BE2C (cell line): ENCODE measurements around the gene APOM.

Experiments used
- DNase-seq: peaks from one replicate; pipeline ENCODE4 v3.0.0-alpha.2; 2020
- H3K27me3 ChIP-seq: fragments of 250-450 bp; sonication (Bioruptor Pico); 2 replicates; pipeline ENCODE4 v1.5.1; 2020; ENCODE audit warnings: mild to moderate bottlenecking
- H3K36me3 ChIP-seq: fragments of 250-450 bp; sonication (Bioruptor Pico); 2 replicates; pipeline ENCODE4 v1.5.1; 2020; ENCODE audit warnings: mild to moderate bottlenecking
- H3K4me1 ChIP-seq: fragments of 250-450 bp; sonication (Bioruptor Pico); 2 replicates; pipeline ENCODE4 v1.5.1; 2020
- H3K4me3 ChIP-seq: 2 replicates; pipeline ENCODE4 v1.5.1; 2011; ENCODE audit warnings: low read depth, low read length
- H3K9me3 ChIP-seq: fragments of 250-450 bp; sonication (Bioruptor Pico); 2 replicates; pipeline ENCODE4 v1.5.1; 2020
- CTCF ChIP-seq: IDR thresholded peaks from 2 replicates; pipeline ENCODE4 v1.5.1; 2012; ENCODE audit warnings: mild to moderate bottlenecking, low read depth, low read length

The APOM gene

DNA sequence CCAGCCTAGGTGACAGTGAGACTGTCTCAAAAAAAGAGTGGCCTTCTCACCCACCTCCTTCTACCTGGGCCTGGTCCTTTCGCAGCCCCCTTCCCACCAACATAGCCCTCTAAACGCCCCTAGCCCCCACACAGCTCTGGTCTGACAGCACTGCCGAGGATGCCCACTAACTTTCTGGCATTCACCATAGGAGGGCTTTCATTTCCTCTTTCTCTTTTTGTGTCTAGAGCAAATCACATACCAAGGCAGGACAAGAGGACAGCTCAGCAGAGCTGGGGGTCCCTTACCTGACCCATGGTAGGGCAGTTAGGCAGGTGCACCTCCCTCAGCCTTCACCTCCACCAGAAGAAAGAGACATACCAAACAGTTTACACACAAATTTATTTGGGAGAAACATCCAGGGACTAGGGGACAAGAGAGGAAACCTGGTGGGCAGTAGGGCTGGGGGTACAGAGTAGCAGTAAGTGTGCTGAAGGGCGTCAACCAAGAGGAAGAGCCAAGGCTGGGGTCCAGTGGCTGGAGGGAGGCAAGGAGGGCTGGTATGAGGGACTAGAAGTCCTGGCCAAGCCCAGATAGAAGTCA is 20.7 kb downstream of the APOM start:
- H3K27me3 ChIP-seq: no peaks in the 10 kb centered on the region; the same call in 1 of the 2 replicates
- no peak overlapping the region for H3K4me3 ChIP-seq
- no peaks in the 10 kb centered on the region for H3K9me3 ChIP-seq
- H3K4me1 ChIP-seq: no peaks in the 10 kb centered on the region
- no peak for DNase-seq
- TF ChIP-seq CTCF: no peak
- H3K36me3 ChIP-seq: peaks cover 16% of the 10 kb centered on the region

DNA sequence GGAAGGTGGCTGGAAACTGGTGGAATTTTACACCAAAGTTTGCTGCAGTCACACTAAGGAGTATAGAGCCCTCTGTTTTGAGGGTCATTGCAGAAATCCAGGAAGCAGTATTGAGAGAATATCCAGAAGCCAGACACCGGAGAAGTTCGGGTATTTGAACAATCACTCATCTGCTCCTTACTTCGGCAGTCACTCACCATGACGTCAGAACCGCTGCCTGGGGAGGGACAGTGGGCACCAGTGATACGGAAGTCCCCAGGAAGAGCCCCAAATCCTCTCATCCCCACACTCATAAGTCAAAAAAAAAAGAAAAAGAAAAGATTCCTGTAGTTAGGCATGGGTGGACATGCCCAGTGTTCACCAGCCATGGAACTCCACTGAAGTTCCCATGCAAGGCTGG is 21.2 kb downstream of the APOM start:
- H3K27me3 ChIP-seq: no peaks in the 10 kb centered on the region; the same call in 1 of the 2 replicates
- H3K4me3 ChIP-seq: no peak overlapping the region
- no peak for TF ChIP-seq CTCF
- no peak for DNase-seq
- H3K36me3 ChIP-seq: peaks cover 11% of the 10 kb centered on the region
- H3K9me3 ChIP-seq: no peaks in the 10 kb centered on the region
- H3K4me1 ChIP-seq: no peaks in the 10 kb centered on the region

GRCh38 chr6:31677955-31678354 is 22.3 kb downstream of the APOM start:
- no peaks in the 10 kb centered on the region for H3K9me3 ChIP-seq
- no peak for DNase-seq
- TF ChIP-seq CTCF: no peak
- no peak overlapping the region for H3K4me3 ChIP-seq
- peaks cover 2% of the 10 kb centered on the region for H3K36me3 ChIP-seq
- H3K4me1 ChIP-seq: no peaks in the 10 kb centered on the region
- H3K27me3 ChIP-seq: no peaks in the 10 kb centered on the region; the same call in 1 of the 2 replicates

DNA sequence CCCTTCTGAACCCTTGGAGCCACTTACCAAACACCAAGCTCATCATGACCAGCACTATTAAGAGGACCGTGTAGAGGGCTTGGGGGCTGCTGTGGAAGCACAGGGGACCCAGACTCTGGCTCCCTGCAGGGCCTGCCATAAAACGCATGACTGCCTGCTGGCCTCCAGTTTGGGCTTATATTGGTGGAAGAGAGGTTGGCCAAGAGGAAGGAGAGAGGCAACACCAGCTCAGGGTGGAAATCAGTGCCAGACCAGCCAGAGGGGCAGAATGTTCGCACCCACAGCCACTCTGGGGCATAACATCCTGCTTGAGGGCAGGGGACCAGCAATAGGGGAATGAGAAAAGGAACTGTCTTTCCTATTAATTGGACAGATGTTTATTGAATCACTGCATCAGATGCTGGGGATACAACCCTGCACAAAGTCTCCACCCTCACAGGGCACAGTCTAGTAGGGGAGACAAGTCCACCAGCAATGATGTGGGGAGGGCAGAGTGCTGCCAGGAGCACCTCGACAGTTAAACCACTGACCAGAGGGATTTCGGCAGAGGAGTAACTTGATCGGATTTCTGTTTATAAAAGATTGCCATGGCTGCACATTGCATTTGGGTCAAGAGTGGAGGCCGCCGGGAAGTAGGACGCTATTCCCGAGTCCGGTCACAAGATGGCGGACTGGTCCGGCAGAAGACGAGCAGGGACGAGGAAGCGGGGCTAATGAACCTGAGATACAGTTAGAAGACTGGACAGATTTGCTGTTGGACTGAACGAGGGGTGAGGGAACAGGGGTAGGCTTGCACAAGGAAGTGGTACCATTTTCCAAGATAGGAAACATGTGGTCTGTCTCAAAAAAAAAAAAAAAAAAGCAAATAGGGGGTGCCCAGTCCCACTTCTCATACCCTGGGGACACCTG is 24.8 kb downstream of the APOM start, which contains the start of gene LY6G5C:
LY6G5C (minus strand) TSS at position 842 of the 909 bp plus-strand sequence; CDS start at position 148, 694 bp downstream.
- DNase-seq: peak; percentile 85
- peak within 1 kb of the TSS; percentile 70 for H3K4me3 ChIP-seq
- no peaks in the 10 kb centered on the region for H3K9me3 ChIP-seq
- no peaks in the 10 kb centered on the region for H3K36me3 ChIP-seq
- no peaks in the 10 kb centered on the region for H3K4me1 ChIP-seq
- TF ChIP-seq CTCF: peak; percentile 63
- H3K27me3 ChIP-seq: no peaks in the 10 kb centered on the region; the same call in 1 of the 2 replicates

GRCh38 chr6:31681135-31681671 is 25.5 kb downstream of the APOM start:
- peak; percentile 53 for DNase-seq
- no peaks in the 10 kb centered on the region for H3K36me3 ChIP-seq
- peak; percentile 29; the same call in 1 of the 2 replicates for TF ChIP-seq CTCF
- no peaks in the 10 kb centered on the region for H3K9me3 ChIP-seq
- H3K4me1 ChIP-seq: no peaks in the 10 kb centered on the region
- peak overlapping the region; percentile 70 for H3K4me3 ChIP-seq
- no peaks in the 10 kb centered on the region; the same call in 1 of the 2 replicates for H3K27me3 ChIP-seq
